Endothelial cell of umbilical vein (primary cell): ENCODE measurements around the gene XPNPEP2. TPM values are rescaled to one million over a fixed set of nuclear protein-coding genes. Genes with fewer than 3 reads are reported as not detected.

Experiments used
- BruUV-seq: library from RNA; stranded (reverse); fragments of 400-500 nt; replicated peaks from 2 replicates; lab custom pipeline; 2021; lab: Mats Ljungman, UMichigan
- CTCF ChIA-PET: fragments of 300-600, 350-600 bp; sonication (Branson Sonifier 250); formaldehyde crosslinking; loops from one replicate; lab custom pipeline; 2021; ENCODE audit warnings: antibody characterized with exemption, inconsistent platforms; lab: Charles Lee
- POLR2A ChIA-PET: fragments of 300-600, 350-600 bp; sonication (Branson Sonifier 250); formaldehyde crosslinking; loops from one replicate; lab custom pipeline; 2021; ENCODE audit warnings: antibody characterized with exemption, inconsistent platforms; lab: Charles Lee
- DNase-seq: peaks from one replicate; pipeline ENCODE4 v3.0.0-alpha.2; 2011; ENCODE audit warnings: low read depth, low spot score
- FAIRE-seq: peaks from 2 replicates; lab custom pipeline; 2011; peaks lifted over from hg19 to GRCh38; lab: Jason Lieb, UNC
- H2AFZ ChIP-seq: 2 replicates; pipeline ENCODE4 v1.6.0; 2012; ENCODE audit warnings: low read depth, low read length, control low read depth, inconsistent platforms
- H3K27ac ChIP-seq: 2 replicates; pipeline ENCODE4 v1.5.1; 2011; ENCODE audit warnings: low read depth, mild to moderate bottlenecking, control low read depth, low read length, moderate library complexity; ENCODE audit not compliant: insufficient read depth
- H3K27me3 ChIP-seq, 2 experiments: 2 replicates each; pipeline versions ENCODE4 v1.6.0 to v1.6.1; 2011; ENCODE audit warnings: low read length in 2 of 2, mixed read lengths in 1 of 2; ENCODE audit not compliant: control insufficient read depth in 2 of 2, insufficient read depth in 2 of 2
- H3K36me3 ChIP-seq, 2 experiments: 2 replicates in 1 of 2; 3 replicates in 1 of 2; pipeline ENCODE4 v1.5.1; 2011; ENCODE audit warnings: low read length in 2 of 2, mild to moderate bottlenecking in 1 of 2, moderate library complexity in 1 of 2; ENCODE audit not compliant: control insufficient read depth in 2 of 2, insufficient read depth in 2 of 2; ENCODE audit errors: extremely low read depth in 1 of 2
- H3K4me1 ChIP-seq: 3 replicates; pipeline ENCODE4 v1.5.1; 2011; ENCODE audit warnings: mild to moderate bottlenecking, low read length; ENCODE audit not compliant: control insufficient read depth, insufficient read depth; ENCODE audit errors: extremely low read depth
- H3K4me2 ChIP-seq: 2 replicates; pipeline ENCODE4 v1.6.1; 2011; ENCODE audit warnings: low read length, control low read depth, mixed read lengths; ENCODE audit not compliant: insufficient read depth
- H3K4me3 ChIP-seq, 3 experiments: fragments of 200-600 bp in 1 of 3; sonication (generic), shearing (Covaris generic) in 1 of 3; replicated peaks in 1 of 3; 2 replicates each; pipeline ENCODE4 v1.5.1; 2011 to 2016; ENCODE audit warnings: control low read depth in 3 of 3, low read length in 3 of 3, mild to moderate bottlenecking in 2 of 3, inconsistent platforms in 1 of 3, low read depth in 1 of 3, moderate library complexity in 1 of 3; ENCODE audit not compliant: insufficient read depth in 1 of 3
- H3K79me2 ChIP-seq: 2 replicates; pipeline ENCODE4 v1.6.0; 2012; ENCODE audit warnings: low read length, inconsistent platforms; ENCODE audit not compliant: control insufficient read depth, insufficient read depth
- H3K9ac ChIP-seq: replicated peaks from 2 replicates; pipeline ENCODE3; 2011; ENCODE audit warnings: low read length, control low read depth; ENCODE audit not compliant: insufficient read depth; ENCODE audit errors: extremely low read depth
- H3K9me1 ChIP-seq: replicated peaks from 3 replicates; pipeline ENCODE4 v1.6.0; 2011; ENCODE audit warnings: mild to moderate bottlenecking, low read length; ENCODE audit not compliant: control insufficient read depth, insufficient read depth; ENCODE audit errors: extremely low read depth
- H3K9me3 ChIP-seq: replicated peaks from 2 replicates; pipeline ENCODE4 v1.5.1; 2012; ENCODE audit warnings: low read length, inconsistent platforms; ENCODE audit not compliant: control insufficient read depth, insufficient read depth
- H4K20me1 ChIP-seq: replicated peaks from 2 replicates; pipeline ENCODE3; 2011; ENCODE audit warnings: mild to moderate bottlenecking, low read length; ENCODE audit not compliant: control insufficient read depth, insufficient read depth; ENCODE audit errors: extremely low read depth
- CTCF ChIP-seq, 2 donors: IDR thresholded peaks; 1 replicate in 1 of 2; 2 replicates in 1 of 2; pipeline ENCODE4 v1.5.1; 2011; ENCODE audit warnings: low read length in 2 of 2, mild to moderate bottlenecking in 2 of 2, moderate library complexity in 2 of 2, control low read depth in 1 of 2, inconsistent platforms in 1 of 2, low read depth in 1 of 2; ENCODE audit not compliant: insufficient read depth in 1 of 2; ENCODE audit errors: extremely low read depth in 1 of 2
- EZH2 ChIP-seq: IDR thresholded peaks from 2 replicates; pipeline ENCODE4 v1.6.1; 2012; ENCODE audit warnings: borderline replicate concordance, low read depth, mild to moderate bottlenecking, moderate library complexity, low read length, inconsistent platforms; ENCODE audit not compliant: severe bottlenecking
- FOS ChIP-seq: IDR thresholded peaks from 2 replicates; pipeline ENCODE4 v1.6.1; 2011; ENCODE audit warnings: mild to moderate bottlenecking, low read length, moderate library complexity, borderline replicate concordance; ENCODE audit not compliant: insufficient read depth
- GATA2 ChIP-seq: IDR thresholded peaks from 2 replicates; pipeline ENCODE4 v1.7.0; 2011; ENCODE audit warnings: low read depth, mild to moderate bottlenecking, moderate library complexity, mixed read lengths, low read length; ENCODE audit not compliant: insufficient read length, insufficient read depth
- JUN ChIP-seq: IDR thresholded peaks from 2 replicates; pipeline ENCODE4 v1.6.1; 2011; ENCODE audit warnings: borderline replicate concordance, low read depth; ENCODE audit not compliant: insufficient read length, insufficient read depth
- MAX ChIP-seq: IDR thresholded peaks from 2 replicates; pipeline ENCODE4 v1.6.1; 2011; ENCODE audit not compliant: insufficient read depth, insufficient read length
- MYC ChIP-seq: IDR thresholded peaks from one replicate; pipeline ENCODE4 v1.6.1; 2011; ENCODE audit warnings: mild to moderate bottlenecking, low read depth, low read length
- POLR2A ChIP-seq: IDR thresholded peaks from 2 replicates; pipeline ENCODE4 v1.6.1; 2012; ENCODE audit warnings: low read depth, mild to moderate bottlenecking, control low read depth, low read length
- POLR2AphosphoS5 ChIP-seq: IDR thresholded peaks from 2 replicates; pipeline ENCODE4 v1.6.1; 2012; ENCODE audit warnings: low read depth, mild to moderate bottlenecking, control low read depth, low read length, moderate library complexity; ENCODE audit not compliant: insufficient read depth
- dilution Hi-C: fragments of 300-500 bp; cut with MboI; formaldehyde crosslinking; loops from one replicate; pipeline ENCODE4 v1.15.0; 2019; ENCODE audit warnings: low sequenced_read_pairs; ENCODE audit not compliant: extremely low pct_ligation_motif_present
- intact Hi-C: fragments of 100-400 bp; cut with micrococcal nuclease; formaldehyde crosslinking; loops from one replicate; pipeline ENCODE4 v1.10.0; 2022
- polyA plus RNA-seq, 4 experiments: library from polyadenylated mRNA; depleted of rRNA in 3 of 4; stranded (reverse) in 3 of 4; unstranded in 1 of 4; fragments of >200 nt; gene quantifications; 2 replicates each; pipeline versions ENCODE4 v1.2.1 to v1.2.3, GENCODE V29; 2011 to 2012; ENCODE audit warnings: missing spikeins in 1 of 4
- total RNA-seq: library from RNA; stranded (reverse); gene quantifications from 2 replicates; pipeline ENCODE4 v1.2.3, GENCODE V29; 2021

XPNPEP2 gene
- total and polyA plus RNA-seq, 2 donors (not counting 3 experiments of a cell fraction or from before 2014, with no cell fraction given) = 0.04 TPM; not detected in 1

- H3K4me2 ChIP-seq = no peak overlapping the region
- H3K79me2 ChIP-seq = no peaks in the 10 kb centered on the region
- dilution Hi-C loops = no loop called here
Measured at GRCh38 chrX:129690435-129690834, 48.3 kb upstream of the XPNPEP2 start.

GRCh38 chrX:129693354-129693753 lies 45.4 kb upstream of the XPNPEP2 start:
- Histone ChIP-seq H2AFZ (no peak overlapping the region), H3K36me3 (no peaks in the 10 kb centered on the region), H3K27ac (no peak overlapping the region), H3K79me2 (no peaks in the 10 kb centered on the region), H3K9me3 (no peaks in the 10 kb centered on the region), H3K27me3 (no peaks in the 10 kb centered on the region), H3K4me3 (no peak overlapping the region), H4K20me1 (no peaks in the 10 kb centered on the region), H3K9me1 (no peaks in the 10 kb centered on the region), H3K9ac (no peak overlapping the region), H3K4me1 (no peaks in the 10 kb centered on the region), H3K4me2 (no peak overlapping the region)
- ChIA-PET POLR2A (no interaction called here), CTCF (no interaction called here)
- intact Hi-C loops = no loop called here
- no peak for DNase-seq
- FAIRE-seq = no peak
- dilution Hi-C loops = no loop called here
- no TSS peak for BruUV-seq
- TF ChIP-seq GATA2 = no peak
- no peak for TF ChIP-seq FOS
- TF ChIP-seq POLR2AphosphoS5 = no peak
- TF ChIP-seq CTCF (IDR thresholded peaks at IDR 0.05; ENCODE audit: extremely low read depth in 1 of 2, insufficient read depth in 1 of 2, low read depth in 1 of 2, low read length in 2 of 2) = no peak
- TF ChIP-seq POLR2A = no peak
- TF ChIP-seq JUN = no peak
- TF ChIP-seq MYC = no peak
- TF ChIP-seq EZH2 = no peak
- TF ChIP-seq MAX = no peak

More at GRCh38 chrX:129690435-129690834, 48.3 kb upstream of the XPNPEP2 start:
- Histone ChIP-seq H2AFZ (no peak overlapping the region), H3K9ac (no peak overlapping the region), H3K36me3 (no peaks in the 10 kb centered on the region), H3K9me1 (no peaks in the 10 kb centered on the region), H3K9me3 (no peaks in the 10 kb centered on the region), H3K27me3 (no peaks in the 10 kb centered on the region), H3K27ac (no peak overlapping the region), H3K4me1 (no peaks in the 10 kb centered on the region), H4K20me1 (no peaks in the 10 kb centered on the region), H3K4me3 (no peak overlapping the region)
- BruUV-seq = no TSS peak
- ChIA-PET CTCF (no interaction called here), POLR2A (no interaction called here)
- FAIRE-seq (no peak), DNase-seq (no peak)
- intact Hi-C loops = no loop called here
- TF ChIP-seq JUN = no peak
- no peak for TF ChIP-seq MAX
- no peak for TF ChIP-seq EZH2
- no peak for TF ChIP-seq GATA2
- no peak for TF ChIP-seq POLR2AphosphoS5
- TF ChIP-seq POLR2A = no peak
